ENCODE results near the gene TBC1D16. TPM values are rescaled to one million over a fixed set of nuclear protein-coding genes. Genes with fewer than 3 reads are reported as not detected.
"Not testable (repeated sequence)": the region's sequence is repeated elsewhere in the genome, so short reads cannot be mapped to it uniquely, and the experiment has no call there.

The TBC1D16 gene
- total and polyA plus RNA-seq, 4 donors, result 16.7 to 38.8 (median 31.1) TPM

DNA sequence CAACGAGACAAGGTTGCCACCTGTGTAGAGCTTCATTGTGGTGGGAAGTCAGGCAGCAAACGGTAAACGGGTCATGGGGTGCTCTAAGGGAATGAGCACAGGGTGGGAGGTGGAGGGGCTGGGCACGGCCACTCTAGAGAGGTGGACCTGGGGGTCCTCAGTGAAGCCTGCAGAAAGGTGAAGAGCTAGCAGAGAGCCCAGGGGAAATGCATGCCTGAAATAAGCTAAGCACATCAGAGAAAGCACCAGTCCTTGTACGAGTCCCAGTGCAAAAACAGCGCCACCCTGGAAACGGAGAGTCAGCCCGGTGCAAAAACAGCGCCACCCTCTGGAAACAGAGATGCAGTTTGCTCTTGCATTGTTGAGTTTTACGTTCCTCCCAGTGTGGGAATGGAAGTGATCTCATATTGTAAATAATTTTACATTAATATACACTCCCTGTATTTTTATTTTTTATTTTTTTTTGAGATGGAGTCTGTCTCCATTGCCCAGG is 65.0 kb downstream of the TBC1D16 start:
- Histone ChIP-seq H3K27ac (ENCODE audit: low read depth, low read length) (no peak overlapping the region), H3K9me3 (ENCODE audit: control insufficient read depth, insufficient read depth, low read length) (no peaks in the 10 kb centered on the region), H3K4me3 (ENCODE audit: low read depth, low read length) (no peak overlapping the region), H3K4me1 (ENCODE audit: control insufficient read depth, insufficient read depth, low read length) (peaks cover 10% of the 10 kb centered on the region), H3K36me3 (ENCODE audit: control insufficient read depth, insufficient read depth, low read length) (peaks cover 10% of the 10 kb centered on the region), H3K27me3 (ENCODE audit: control insufficient read depth, insufficient read depth, low read length) (no peaks in the 10 kb centered on the region)
- peak in 1 of 6 donors; percentile 72 for DNase-seq (ENCODE audit: low read depth in 4 of 6, low spot score in 6 of 6)
- WGBS (ENCODE audit: insufficient coverage), result 37% methylated on average over 8 of the region's 10 CpGs

DNA sequence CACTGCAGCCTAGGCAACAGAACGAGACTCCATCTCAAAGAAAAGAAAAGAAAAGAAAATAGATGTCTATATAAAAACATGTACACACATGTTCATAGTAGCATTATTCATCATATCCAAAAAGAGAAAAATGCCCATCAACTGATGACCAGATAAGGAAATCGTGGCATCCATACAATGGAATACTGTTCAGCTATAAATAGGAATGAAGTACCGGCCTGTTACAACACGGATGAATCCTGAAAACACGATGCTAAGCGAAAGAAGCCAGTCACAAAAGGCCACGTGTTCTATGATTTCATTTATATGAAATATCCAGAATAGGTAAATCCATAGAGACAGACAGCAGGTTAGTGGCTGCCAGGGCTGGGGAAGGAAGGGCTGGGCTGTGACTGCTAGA is 65.8 kb downstream of the TBC1D16 start:
- Histone ChIP-seq H3K27me3 (ENCODE audit: control insufficient read depth, insufficient read depth, low read length) (no peaks in the 10 kb centered on the region), H3K27ac (ENCODE audit: low read depth, low read length) (no peak overlapping the region), H3K36me3 (ENCODE audit: control insufficient read depth, insufficient read depth, low read length) (peaks cover 8% of the 10 kb centered on the region), H3K9me3 (ENCODE audit: control insufficient read depth, insufficient read depth, low read length) (no peaks in the 10 kb centered on the region), H3K4me1 (ENCODE audit: control insufficient read depth, insufficient read depth, low read length) (peaks cover 11% of the 10 kb centered on the region), H3K4me3 (ENCODE audit: low read depth, low read length) (no peak overlapping the region)
- DNase-seq (ENCODE audit: low read depth in 4 of 6, low spot score in 6 of 6), result no peak
- WGBS (ENCODE audit: insufficient coverage), result no CpG with 5 or more reads among the region's 7 CpGs

DNA sequence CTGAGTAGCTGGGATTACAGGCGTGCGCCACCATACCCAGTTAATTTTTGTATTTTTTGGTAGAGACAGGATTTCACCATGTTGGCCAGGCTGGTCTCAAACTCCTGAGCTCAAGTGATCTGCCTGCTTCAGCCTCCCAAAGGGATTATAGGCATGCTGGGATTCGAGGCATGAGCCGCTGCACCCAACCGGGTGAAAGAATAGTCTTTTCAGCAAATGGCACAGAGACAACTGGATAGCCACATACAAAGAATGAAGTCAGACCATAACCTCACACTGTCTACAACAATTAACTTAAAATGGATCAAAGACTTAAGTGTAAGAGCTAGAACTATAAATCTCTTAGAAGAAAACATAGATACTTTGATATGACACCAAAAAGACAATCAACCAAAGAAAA is 67.6 kb downstream of the TBC1D16 start:
- H3K27me3 ChIP-seq (ENCODE audit: control insufficient read depth, insufficient read depth, low read length), result no peaks in the 10 kb centered on the region
- no peaks in the 10 kb centered on the region for H3K9me3 ChIP-seq (ENCODE audit: control insufficient read depth, insufficient read depth, low read length)
- H3K4me1 ChIP-seq (ENCODE audit: control insufficient read depth, insufficient read depth, low read length), result peaks cover 11% of the 10 kb centered on the region
- no peak for DNase-seq (ENCODE audit: low read depth in 4 of 6, low spot score in 6 of 6)
- WGBS (ENCODE audit: insufficient coverage), result 20% methylated on average over 1 of the region's 5 CpGs
- peaks cover 8% of the 10 kb centered on the region for H3K36me3 ChIP-seq (ENCODE audit: control insufficient read depth, insufficient read depth, low read length)
- no peak overlapping the region for H3K4me3 ChIP-seq (ENCODE audit: low read depth, low read length)
- H3K27ac ChIP-seq (ENCODE audit: low read depth, low read length), result no peak overlapping the region

DNA sequence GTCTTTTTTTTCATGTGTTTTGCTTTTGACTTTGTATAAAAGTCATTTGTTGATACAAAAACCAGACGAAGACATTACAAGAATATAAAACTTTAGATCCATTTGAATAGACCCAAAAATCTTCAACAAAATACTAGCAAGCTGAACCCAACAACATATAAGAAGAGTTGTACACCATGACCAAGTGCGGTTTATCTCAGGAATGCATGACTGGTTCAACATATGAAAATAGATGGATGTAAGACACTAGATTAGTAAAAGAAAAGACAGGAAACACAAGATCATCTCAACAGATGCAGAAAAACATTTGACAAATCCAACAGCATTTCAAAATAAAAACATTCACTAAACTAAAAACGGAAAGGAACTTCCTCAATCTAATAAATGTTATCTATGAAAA is 69.0 kb downstream of the TBC1D16 start:
- no peaks in the 10 kb centered on the region for H3K27me3 ChIP-seq (ENCODE audit: control insufficient read depth, insufficient read depth, low read length)
- H3K27ac ChIP-seq (ENCODE audit: low read depth, low read length), result no peak overlapping the region
- WGBS (ENCODE audit: insufficient coverage), result no CpG with 5 or more reads among the region's 3 CpGs
- no peaks in the 10 kb centered on the region for H3K9me3 ChIP-seq (ENCODE audit: control insufficient read depth, insufficient read depth, low read length)
- peaks cover 11% of the 10 kb centered on the region for H3K4me1 ChIP-seq (ENCODE audit: control insufficient read depth, insufficient read depth, low read length)
- no peak for DNase-seq (ENCODE audit: low read depth in 4 of 6, low spot score in 6 of 6)
- H3K4me3 ChIP-seq (ENCODE audit: low read depth, low read length), result no peak overlapping the region
- no peaks in the 10 kb centered on the region for H3K36me3 ChIP-seq (ENCODE audit: control insufficient read depth, insufficient read depth, low read length)

- 55% methylated on average over 4 of the region's 6 CpGs for WGBS (ENCODE audit: insufficient coverage)
- no peaks in the 10 kb centered on the region for H3K9me3 ChIP-seq (ENCODE audit: control insufficient read depth, insufficient read depth, low read length)
- DNase-seq (ENCODE audit: low read depth in 4 of 6, low spot score in 6 of 6), result no peak
- no peaks in the 10 kb centered on the region for H3K27me3 ChIP-seq (ENCODE audit: control insufficient read depth, insufficient read depth, low read length)
- no peak overlapping the region for H3K27ac ChIP-seq (ENCODE audit: low read depth, low read length)
- no peak overlapping the region for H3K4me3 ChIP-seq (ENCODE audit: low read depth, low read length)
- peaks cover 11% of the 10 kb centered on the region for H3K4me1 ChIP-seq (ENCODE audit: control insufficient read depth, insufficient read depth, low read length)
- H3K36me3 ChIP-seq (ENCODE audit: control insufficient read depth, insufficient read depth, low read length), result no peaks in the 10 kb centered on the region
Observed at GRCh38 chr17:79965806-79966205, 69.9 kb downstream of the TBC1D16 start.

- not testable (repeated sequence) for DNase-seq (ENCODE audit: low read depth in 4 of 6, low spot score in 6 of 6); H3K36me3 ChIP-seq (ENCODE audit: control insufficient read depth, insufficient read depth, low read length); H3K27ac ChIP-seq (ENCODE audit: low read depth, low read length); H3K4me3 ChIP-seq (ENCODE audit: low read depth, low read length); H3K9me3 ChIP-seq (ENCODE audit: control insufficient read depth, insufficient read depth, low read length); H3K27me3 ChIP-seq (ENCODE audit: control insufficient read depth, insufficient read depth, low read length); H3K4me1 ChIP-seq (ENCODE audit: control insufficient read depth, insufficient read depth, low read length)
- WGBS (ENCODE audit: insufficient coverage), result 90% methylated on average over 2 of the region's 6 CpGs
Observed at GRCh38 chr17:79962467-79962866, 73.2 kb downstream of the TBC1D16 start.

- H3K9me3 ChIP-seq (ENCODE audit: control insufficient read depth, insufficient read depth, low read length); H3K27me3 ChIP-seq (ENCODE audit: control insufficient read depth, insufficient read depth, low read length); H3K4me1 ChIP-seq (ENCODE audit: control insufficient read depth, insufficient read depth, low read length); DNase-seq (ENCODE audit: low read depth in 4 of 6, low spot score in 6 of 6); H3K36me3 ChIP-seq (ENCODE audit: control insufficient read depth, insufficient read depth, low read length); H3K4me3 ChIP-seq (ENCODE audit: low read depth, low read length); H3K27ac ChIP-seq (ENCODE audit: low read depth, low read length): not testable (repeated sequence)
- WGBS (ENCODE audit: insufficient coverage), result 97% methylated on average over 6 of the region's 9 CpGs
Observed at GRCh38 chr17:79961567-79961966, 74.1 kb downstream of the TBC1D16 start.

GRCh38 chr17:79960788-79961522 is 74.7 kb downstream of the TBC1D16 start:
- DNase-seq (ENCODE audit: low read depth in 4 of 6, low spot score in 6 of 6), result no peak
- H3K9me3 ChIP-seq (ENCODE audit: control insufficient read depth, insufficient read depth, low read length), result no peaks in the 10 kb centered on the region
- no CpG with 5 or more reads among the region's 9 CpGs for WGBS (ENCODE audit: insufficient coverage)
- no peak overlapping the region for H3K4me3 ChIP-seq (ENCODE audit: low read depth, low read length)
- H3K4me1 ChIP-seq (ENCODE audit: control insufficient read depth, insufficient read depth, low read length), result peaks cover 7% of the 10 kb centered on the region
- H3K27me3 ChIP-seq (ENCODE audit: control insufficient read depth, insufficient read depth, low read length), result no peaks in the 10 kb centered on the region
- H3K36me3 ChIP-seq (ENCODE audit: control insufficient read depth, insufficient read depth, low read length), result no peaks in the 10 kb centered on the region
- no peak overlapping the region for H3K27ac ChIP-seq (ENCODE audit: low read depth, low read length)

- peaks cover 2% of the 10 kb centered on the region for H3K36me3 ChIP-seq (ENCODE audit: control insufficient read depth, insufficient read depth, low read length)
- no peaks in the 10 kb centered on the region for H3K9me3 ChIP-seq (ENCODE audit: control insufficient read depth, insufficient read depth, low read length)
- WGBS (ENCODE audit: insufficient coverage), result no CpG with 5 or more reads among the region's 4 CpGs
- peaks cover 11% of the 10 kb centered on the region for H3K4me1 ChIP-seq (ENCODE audit: control insufficient read depth, insufficient read depth, low read length)
- no peak overlapping the region for H3K4me3 ChIP-seq (ENCODE audit: low read depth, low read length)
- no peak for DNase-seq (ENCODE audit: low read depth in 4 of 6, low spot score in 6 of 6)
- H3K27ac ChIP-seq (ENCODE audit: low read depth, low read length), result no peak overlapping the region
- H3K27me3 ChIP-seq (ENCODE audit: control insufficient read depth, insufficient read depth, low read length), result no peaks in the 10 kb centered on the region
Observed at GRCh38 chr17:79959042-79959441, 76.6 kb downstream of the TBC1D16 start.

DNA sequence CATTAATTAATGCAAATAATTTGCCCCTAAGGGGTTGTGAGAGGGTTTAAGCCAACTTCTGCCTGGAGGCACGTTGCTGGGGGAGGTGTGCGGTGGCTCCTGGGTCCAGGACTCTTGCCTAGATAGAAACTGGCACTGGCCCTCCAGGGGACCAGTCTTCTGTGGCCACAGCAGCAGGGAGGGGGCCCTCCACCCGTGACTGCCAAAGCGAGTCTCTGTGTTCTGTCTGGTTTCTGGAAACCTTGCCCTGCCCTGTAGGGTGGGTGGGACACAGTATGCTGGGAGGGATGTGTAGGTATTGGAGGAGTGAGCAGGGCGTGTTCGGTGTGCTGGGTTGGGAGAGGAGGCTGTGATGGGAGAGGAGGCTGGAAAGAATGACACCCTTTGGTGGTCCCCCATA is 78.8 kb downstream of the TBC1D16 start:
- Histone ChIP-seq H3K36me3 (ENCODE audit: control insufficient read depth, insufficient read depth, low read length) (peaks cover 6% of the 10 kb centered on the region), H3K4me3 (ENCODE audit: low read depth, low read length) (no peak overlapping the region), H3K27me3 (ENCODE audit: control insufficient read depth, insufficient read depth, low read length) (no peaks in the 10 kb centered on the region), H3K9me3 (ENCODE audit: control insufficient read depth, insufficient read depth, low read length) (no peaks in the 10 kb centered on the region), H3K4me1 (ENCODE audit: control insufficient read depth, insufficient read depth, low read length) (peaks cover 26% of the 10 kb centered on the region), H3K27ac (ENCODE audit: low read depth, low read length) (no peak overlapping the region)
- DNase-seq (ENCODE audit: low read depth in 4 of 6, low spot score in 6 of 6), result no peak
- WGBS (ENCODE audit: insufficient coverage), result 76% methylated on average over 6 of the region's 6 CpGs

Data from spinal cord (tissue), 10 donors.